Heart left ventricle (tissue), 13 donors: ENCODE results near the gene NTHL1.

Source experiments
- CTCF ChIP-seq, 12 donors: fragments of 200-600 bp; sonication (generic) in 4 of 12; IDR thresholded peaks; one replicate each; pipeline versions ENCODE4 v1.5.0 to v1.8.0; 2018 to 2022; ENCODE audit warnings: antibody characterized with exemption in 12 of 12, mild to moderate bottlenecking in 5 of 12
- POLR2A ChIP-seq, 2 donors: fragments of 450-650 bp; IDR thresholded peaks; one replicate each; pipeline ENCODE4 v1.6.1; 2017; ENCODE audit warnings: antibody characterized with exemption in 2 of 2, mild to moderate bottlenecking in 2 of 2, moderate library complexity in 2 of 2
- donor health status: ischemic (EF 13 %, LVEDD 7.1; RV severe dilation, severe dysfunction).
- donor health status: DM: no; HTN: yes; CAD: no.
- donor health status: DM: no; HTN: no; CAD: no.
- donor health status: ischemic (EF 25% LVEDD 6.9; RV normal size, moderate dysfunction).
- donor health status: ischemic (EF 25% LVEDD 5.7; RV mildly dilated, moderate dysfunction).
- donor health status: ischemic (EF 35%, LVEDD 5.7; RV mildly dilated, moderate dysfunction).
- donor health status: nonischemic (EF 11% LVEDD 7.7; RV severe dilation, severe dysfunction).
- donor health status: DM: yes; HTN: yes; CAD: no.
- donor health status: PGD.
- donor health status: ischemic (EF 29% LVEDD 5.4; RV normal size, mild dysfunction).
- donor health status: nonischemic (EF 23%, LVEDD 6.1; RV moderate dilation, normal function).

- TF ChIP-seq CTCF (IDR thresholded peaks at IDR 0.05) (peak; percentile 6 to 47 (median 26)), POLR2A (IDR thresholded peaks at IDR 0.05) (no peak)
Measured at GRCh38 chr16:2016407-2016922, 31.2 kb downstream of the NTHL1 start.
